DMS53 (cell line): ENCODE results near the gene FGF1.

Experiments
- DNase-seq: peaks from one replicate; lab custom pipeline; 2025; lab: John Stamatoyannopoulos, UW

FGF1 gene

GRCh38 chr5:142544071-142544753 is 141.7 kb downstream of the FGF1 start:
- no peak for DNase-seq

GRCh38 chr5:142542906-142543305 is 143.0 kb downstream of the FGF1 start:
- DNase-seq, result no peak
